ENCODE results near the gene PPM1H. TPM values are rescaled to one million over a fixed set of nuclear protein-coding genes. Genes with fewer than 3 reads are reported as not detected.
A peak's percentile ranks its signal among the peaks of the same experiment; 100 is the strongest.

Gene PPM1H
- polyA plus RNA-seq, 12 donors = 2.9 to 6.8 (median 3.5) TPM; not detected in 1

DNA sequence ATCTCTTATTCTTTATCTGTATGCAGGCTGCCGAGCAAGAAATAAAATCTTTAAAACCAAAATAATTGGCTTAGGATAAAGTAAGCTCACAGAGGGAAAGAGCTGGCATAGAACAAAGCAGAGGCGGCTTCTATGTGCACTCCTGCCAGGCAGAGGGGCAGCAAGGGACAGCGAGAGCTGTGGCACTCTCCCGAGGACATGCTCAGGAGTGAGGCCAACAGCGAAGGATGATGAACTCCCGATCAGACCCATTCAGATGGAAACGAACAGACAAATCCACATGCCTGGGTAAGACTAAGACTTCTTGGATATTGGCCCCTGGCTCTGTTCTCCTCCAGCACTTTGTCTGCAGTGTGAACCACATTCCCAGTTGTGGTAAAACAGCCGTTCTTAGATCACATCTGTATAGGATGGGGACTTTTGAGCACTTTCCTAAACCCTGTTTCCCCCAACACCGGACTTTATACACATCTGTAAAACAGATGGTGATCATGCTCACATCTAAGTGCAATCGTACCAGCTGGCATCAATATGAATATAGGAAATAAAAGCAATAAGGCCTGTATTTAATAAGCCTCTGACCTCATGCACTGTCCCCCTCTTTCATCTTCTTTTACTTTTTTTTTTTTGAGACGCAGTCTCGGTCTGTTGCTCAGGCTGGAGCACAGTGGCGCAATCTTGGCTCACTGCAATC, 134.1 kb downstream of the PPM1H start:
- DNase-seq = no peak

- no peak for DNase-seq
These were observed 135.1 kb downstream of the PPM1H start for GRCh38 chr12:62799766-62800406.

- DNase-seq = peak; percentile 83
These were observed 135.7 kb downstream of the PPM1H start for GRCh38 chr12:62799126-62799736.

GRCh38 chr12:62794218-62794583, 140.7 kb downstream of the PPM1H start:
- no peak for DNase-seq

DNA sequence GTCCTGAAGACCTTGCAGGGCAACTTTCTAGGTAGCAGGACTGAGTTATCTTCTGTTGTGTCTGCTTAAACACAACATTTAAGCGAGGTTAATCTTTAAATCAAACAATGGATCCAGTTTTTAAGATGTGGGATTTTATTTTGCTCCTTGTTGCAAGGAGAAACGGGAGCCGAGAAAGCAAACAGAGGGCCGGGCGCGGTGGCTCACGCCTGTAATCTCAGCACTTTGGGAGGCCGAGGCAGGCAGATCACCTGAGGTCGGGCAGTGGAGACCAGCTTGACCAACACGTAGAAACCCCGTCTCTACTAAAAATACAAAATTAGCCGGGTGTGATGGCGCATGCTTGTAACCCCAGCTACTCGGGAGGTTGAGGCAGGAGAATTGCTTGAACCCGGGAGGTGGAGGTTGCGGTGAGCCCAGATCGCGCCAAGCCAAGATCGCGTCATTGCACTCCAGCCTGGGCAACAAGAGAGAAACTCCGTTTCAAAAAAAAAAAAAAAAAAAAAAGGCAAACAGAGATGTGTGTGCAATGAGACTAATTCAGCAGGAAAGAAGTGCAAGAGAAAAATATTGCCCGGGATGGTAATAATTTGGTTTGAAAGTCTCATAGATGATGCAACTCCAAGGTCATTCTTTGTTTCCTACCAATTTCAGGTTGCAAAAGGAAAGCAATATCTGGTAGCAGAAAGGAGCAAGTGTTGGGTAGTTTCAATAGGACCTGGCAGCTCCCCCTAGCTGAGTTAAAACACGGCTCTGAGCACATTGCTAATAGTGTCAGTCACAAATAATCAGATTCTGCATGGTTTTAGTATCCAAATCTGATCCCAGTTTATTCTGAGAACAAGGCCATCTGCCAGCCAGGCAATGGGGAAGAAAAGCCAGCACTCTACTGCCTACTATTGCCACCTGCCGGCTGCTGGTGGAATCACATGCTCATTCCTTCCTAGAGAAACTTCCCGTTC, 141.4 kb downstream of the PPM1H start:
- DNase-seq = peak; percentile 93

GRCh38 chr12:62792236-62792870, 142.6 kb downstream of the PPM1H start:
- DNase-seq = peak; percentile 45

- DNase-seq = no peak
These were observed 145.1 kb downstream of the PPM1H start for GRCh38 chr12:62789851-62790250.

DNA sequence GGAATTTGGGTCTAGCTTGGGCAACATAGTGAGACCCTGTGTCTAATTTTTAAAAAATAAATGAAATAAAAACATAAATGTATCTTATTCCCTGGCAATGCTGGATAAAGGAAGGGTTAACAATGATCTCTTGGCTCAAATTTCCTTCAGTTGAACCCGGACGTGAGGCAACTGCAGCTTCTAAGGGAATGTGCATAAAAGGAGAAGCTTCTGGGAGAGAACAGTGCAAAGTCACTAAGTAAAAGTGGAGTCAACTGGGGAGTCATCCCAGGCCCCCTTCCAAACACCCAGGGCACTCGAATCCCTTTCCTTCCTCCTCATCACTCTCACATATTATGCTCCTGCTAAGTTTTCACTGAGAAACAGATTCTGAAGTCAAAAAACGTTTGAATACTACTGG, 147.3 kb downstream of the PPM1H start:
- no peak for DNase-seq

GRCh38 chr12:62787023-62787422, 147.9 kb downstream of the PPM1H start:
- DNase-seq = no peak

DNA sequence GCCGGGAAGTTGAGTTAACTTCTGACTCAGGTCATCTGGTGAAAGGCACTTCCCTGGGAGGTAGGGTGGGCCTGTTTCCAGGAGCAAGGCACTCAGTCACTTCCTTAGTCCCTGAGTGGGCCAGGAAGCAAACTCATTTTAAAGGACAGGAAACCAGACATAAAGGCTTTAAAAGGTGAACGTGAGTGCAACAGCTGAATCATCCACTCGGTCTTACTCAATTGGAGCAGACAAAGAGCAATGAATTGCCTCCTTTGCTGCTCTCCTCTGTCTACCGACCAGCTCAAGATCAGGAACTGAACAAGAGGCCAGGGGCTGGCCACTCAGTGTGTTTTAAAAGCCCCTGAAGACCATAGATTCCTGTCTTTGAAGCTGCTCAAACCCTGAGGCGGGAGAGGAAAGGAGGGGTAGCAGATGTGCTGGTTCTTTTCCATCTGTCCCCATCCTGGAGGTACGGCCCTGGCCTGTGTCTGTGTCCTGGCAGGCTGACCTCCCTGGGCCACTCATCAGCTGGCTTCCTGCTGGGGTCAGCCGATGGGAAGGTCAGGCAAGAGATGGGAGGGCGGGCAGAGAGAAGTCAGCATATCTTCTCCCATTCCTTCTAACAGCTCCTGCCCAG, 148.9 kb downstream of the PPM1H start:
- peak; percentile 49 for DNase-seq

DNA sequence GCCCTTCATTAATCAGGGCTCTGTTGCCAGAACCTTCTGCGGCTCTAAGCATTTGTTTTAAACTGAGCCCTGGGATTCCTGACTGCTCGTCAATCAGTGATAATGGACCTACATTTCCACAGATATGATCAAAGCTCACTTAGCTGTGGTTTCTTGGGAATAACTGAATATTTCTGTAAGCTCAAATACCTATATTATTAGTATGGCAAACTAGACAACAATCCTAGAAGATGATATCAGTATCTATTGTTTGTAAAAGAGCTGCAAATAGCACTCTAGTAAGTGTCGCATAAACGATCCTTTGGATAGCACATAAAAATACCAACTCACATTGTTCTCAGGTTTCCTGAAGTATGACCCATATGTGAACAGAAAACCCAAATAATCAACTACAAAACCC, 150.4 kb downstream of the PPM1H start:
- no peak for DNase-seq

GRCh38 chr12:62783881-62784280, 151.1 kb downstream of the PPM1H start:
- no peak for DNase-seq

GRCh38 chr12:62781136-62781880, 153.6 kb downstream of the PPM1H start:
- no peak for DNase-seq

- DNase-seq = no peak
These were observed 155.5 kb downstream of the PPM1H start for GRCh38 chr12:62779488-62779887.

DNA sequence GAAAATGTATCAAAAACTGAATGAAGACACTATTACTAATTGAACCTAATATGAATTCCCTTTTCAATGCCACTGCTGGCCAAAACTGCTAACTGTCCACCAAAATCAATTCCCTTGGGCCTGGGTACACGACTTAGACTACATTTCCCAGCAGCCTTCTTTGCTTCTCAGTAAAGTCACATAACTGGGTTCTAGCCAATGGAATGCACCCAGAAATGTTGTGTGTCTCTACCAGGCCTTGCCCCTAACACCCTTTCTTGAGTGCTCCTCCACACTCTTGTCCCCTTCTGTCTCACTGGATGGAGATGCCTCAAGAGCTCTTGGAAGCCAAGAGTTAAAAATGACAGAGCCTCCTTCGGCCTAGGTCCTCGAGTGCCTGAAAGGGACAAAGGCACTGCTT, 156.8 kb downstream of the PPM1H start:
- DNase-seq = no peak

GRCh38 chr12:62776997-62777396, 158.0 kb downstream of the PPM1H start:
- no peak for DNase-seq

- DNase-seq = no peak
These were observed 158.4 kb downstream of the PPM1H start for GRCh38 chr12:62776575-62776974.

- no peak for DNase-seq
These were observed 160.2 kb downstream of the PPM1H start for GRCh38 chr12:62774794-62775193.

GRCh38 chr12:62772416-62772955, 162.5 kb downstream of the PPM1H start:
- no peak for DNase-seq

- DNase-seq = no peak
These were observed 163.1 kb downstream of the PPM1H start for GRCh38 chr12:62771828-62772227.

Measured in muscle of arm (tissue), 12 donors.